Measurements from ENCODE around the gene HACE1. TPM values are rescaled to one million over a fixed set of nuclear protein-coding genes. Genes with fewer than 3 reads are reported as not detected.

Gene HACE1
- total and polyA plus RNA-seq, 3 donors from 2014 or later, result 33.2 to 44.8 (median 37.4) TPM

- Histone ChIP-seq H3K4me3 (no peak overlapping the region), H3K4me1 (no peaks in the 10 kb centered on the region), H3K27me3 (no peaks in the 10 kb centered on the region), H3K27ac (no peak overlapping the region), H3K9me3 (no peaks in the 10 kb centered on the region), H3K36me3 (ENCODE audit: low read depth, missing control alignments) (no peaks in the 10 kb centered on the region)
- TF ChIP-seq, protein P1, sequence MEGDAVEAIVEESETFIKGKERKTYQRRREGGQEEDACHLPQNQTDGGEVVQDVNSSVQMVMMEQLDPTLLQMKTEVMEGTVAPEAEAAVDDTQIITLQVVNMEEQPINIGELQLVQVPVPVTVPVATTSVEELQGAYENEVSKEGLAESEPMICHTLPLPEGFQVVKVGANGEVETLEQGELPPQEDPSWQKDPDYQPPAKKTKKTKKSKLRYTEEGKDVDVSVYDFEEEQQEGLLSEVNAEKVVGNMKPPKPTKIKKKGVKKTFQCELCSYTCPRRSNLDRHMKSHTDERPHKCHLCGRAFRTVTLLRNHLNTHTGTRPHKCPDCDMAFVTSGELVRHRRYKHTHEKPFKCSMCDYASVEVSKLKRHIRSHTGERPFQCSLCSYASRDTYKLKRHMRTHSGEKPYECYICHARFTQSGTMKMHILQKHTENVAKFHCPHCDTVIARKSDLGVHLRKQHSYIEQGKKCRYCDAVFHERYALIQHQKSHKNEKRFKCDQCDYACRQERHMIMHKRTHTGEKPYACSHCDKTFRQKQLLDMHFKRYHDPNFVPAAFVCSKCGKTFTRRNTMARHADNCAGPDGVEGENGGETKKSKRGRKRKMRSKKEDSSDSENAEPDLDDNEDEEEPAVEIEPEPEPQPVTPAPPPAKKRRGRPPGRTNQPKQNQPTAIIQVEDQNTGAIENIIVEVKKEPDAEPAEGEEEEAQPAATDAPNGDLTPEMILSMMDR (IDR thresholded peaks at IDR 0.05), result no peak
- TF ChIP-seq POLR2A (IDR thresholded peaks at IDR 0.05), result no peak
- WGBS, 2 donors, result 86 to 88% methylated on average over 1 of the region's 1 CpG
- DNase-seq, result no peak
- intact Hi-C loops (cut with DNase I; ENCODE audit: low total_unique reads), result no loop called here
Measured at GRCh38 chr6:104736545-104736944, 123.2 kb downstream of the HACE1 start.

DNA sequence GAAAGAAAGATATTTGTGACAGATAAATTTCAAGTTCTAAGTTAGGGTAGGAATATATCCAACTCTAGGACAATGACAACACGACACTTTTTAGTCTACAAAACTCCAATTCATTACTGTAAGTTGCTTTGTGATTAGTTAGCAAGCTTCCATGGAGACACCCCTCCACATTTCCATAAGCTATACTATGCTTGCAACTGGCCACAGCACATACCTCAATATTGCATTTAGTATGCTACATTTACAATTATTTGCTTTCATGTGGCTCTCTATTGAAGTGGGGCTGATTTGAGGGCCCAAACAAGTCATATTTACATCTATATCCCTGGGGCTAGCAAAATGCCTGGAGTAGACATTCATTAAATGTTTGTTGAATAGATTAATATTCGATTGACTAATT, 129.3 kb downstream of the HACE1 start:
- TF ChIP-seq, protein P1 (IDR thresholded peaks at IDR 0.05), result no peak
- TF ChIP-seq POLR2A (IDR thresholded peaks at IDR 0.05), result no peak
- DNase-seq, result no peak
- no peaks in the 10 kb centered on the region for H3K36me3 ChIP-seq (ENCODE audit: low read depth, missing control alignments)
- H3K27ac ChIP-seq, result no peak overlapping the region
- intact Hi-C loops (cut with DNase I; ENCODE audit: low total_unique reads), result no loop called here
- H3K4me1 ChIP-seq, result no peaks in the 10 kb centered on the region
- no peaks in the 10 kb centered on the region for H3K27me3 ChIP-seq
- H3K9me3 ChIP-seq, result no peaks in the 10 kb centered on the region
- WGBS, 2 donors, result 89 to 93% methylated on average over 2 of the region's 2 CpGs
- no peak overlapping the region for H3K4me3 ChIP-seq

- Histone ChIP-seq H3K4me1 (no peaks in the 10 kb centered on the region), H3K9me3 (no peaks in the 10 kb centered on the region), H3K36me3 (ENCODE audit: low read depth, missing control alignments) (no peaks in the 10 kb centered on the region), H3K4me3 (no peak overlapping the region), H3K27ac (no peak overlapping the region), H3K27me3 (no peaks in the 10 kb centered on the region)
- no peak for DNase-seq
- no peak for TF ChIP-seq POLR2A (IDR thresholded peaks at IDR 0.05)
- TF ChIP-seq, protein P1 (IDR thresholded peaks at IDR 0.05), result no peak
- intact Hi-C loops (cut with DNase I; ENCODE audit: low total_unique reads), result no loop called here
Measured at GRCh38 chr6:104729433-104729832, 130.3 kb downstream of the HACE1 start.

DNA sequence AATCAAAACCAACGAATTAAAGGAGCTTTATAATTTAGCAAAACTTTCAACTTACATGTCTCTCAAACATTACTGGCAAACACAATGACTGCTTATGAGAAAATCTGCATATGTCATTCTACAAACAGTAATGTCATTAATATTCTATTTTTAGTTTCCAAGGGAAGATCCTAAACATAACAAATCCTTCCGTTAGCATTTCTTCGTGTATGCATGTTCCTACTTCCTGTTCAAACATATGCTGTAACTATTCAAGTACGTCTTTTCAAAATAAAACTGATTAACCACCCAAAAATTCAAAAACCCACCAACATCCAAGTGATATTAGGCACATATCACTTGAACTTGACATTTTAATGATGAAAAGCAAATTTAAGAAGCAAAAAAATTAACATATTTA, 131.3 kb downstream of the HACE1 start:
- TF ChIP-seq, protein P1 (IDR thresholded peaks at IDR 0.05), result no peak
- no peak for TF ChIP-seq POLR2A (IDR thresholded peaks at IDR 0.05)
- Histone ChIP-seq H3K36me3 (ENCODE audit: low read depth, missing control alignments) (no peaks in the 10 kb centered on the region), H3K27me3 (no peaks in the 10 kb centered on the region), H3K9me3 (no peaks in the 10 kb centered on the region), H3K27ac (no peak overlapping the region), H3K4me1 (no peaks in the 10 kb centered on the region), H3K4me3 (no peak overlapping the region)
- 71 to 75% methylated on average over 4 of the region's 4 CpGs for WGBS, 2 donors
- intact Hi-C loops (cut with DNase I; ENCODE audit: low total_unique reads), result no loop called here
- no peak for DNase-seq

- Histone ChIP-seq H3K4me3 (no peak overlapping the region), H3K9me3 (no peaks in the 10 kb centered on the region), H3K36me3 (ENCODE audit: low read depth, missing control alignments) (no peaks in the 10 kb centered on the region), H3K27ac (no peak overlapping the region), H3K27me3 (no peaks in the 10 kb centered on the region), H3K4me1 (no peaks in the 10 kb centered on the region)
- no peak for DNase-seq
- TF ChIP-seq POLR2A (IDR thresholded peaks at IDR 0.05), result no peak
- 77 to 87% methylated on average over 1 of the region's 1 CpG for WGBS, 2 donors
- intact Hi-C loops (cut with DNase I; ENCODE audit: low total_unique reads), result no loop called here
Measured at GRCh38 chr6:104718672-104719071, 141.0 kb downstream of the HACE1 start.

Data from testis (tissue), 3 donors.